Inferior parietal cortex (tissue), 1 donor: ENCODE measurements around the gene SCN4B.

Experiments
- DNase-seq: peaks from one replicate; pipeline ENCODE4 v3.0.0-alpha.2; 2016; ENCODE audit errors: extremely low spot score

Gene SCN4B

DNA sequence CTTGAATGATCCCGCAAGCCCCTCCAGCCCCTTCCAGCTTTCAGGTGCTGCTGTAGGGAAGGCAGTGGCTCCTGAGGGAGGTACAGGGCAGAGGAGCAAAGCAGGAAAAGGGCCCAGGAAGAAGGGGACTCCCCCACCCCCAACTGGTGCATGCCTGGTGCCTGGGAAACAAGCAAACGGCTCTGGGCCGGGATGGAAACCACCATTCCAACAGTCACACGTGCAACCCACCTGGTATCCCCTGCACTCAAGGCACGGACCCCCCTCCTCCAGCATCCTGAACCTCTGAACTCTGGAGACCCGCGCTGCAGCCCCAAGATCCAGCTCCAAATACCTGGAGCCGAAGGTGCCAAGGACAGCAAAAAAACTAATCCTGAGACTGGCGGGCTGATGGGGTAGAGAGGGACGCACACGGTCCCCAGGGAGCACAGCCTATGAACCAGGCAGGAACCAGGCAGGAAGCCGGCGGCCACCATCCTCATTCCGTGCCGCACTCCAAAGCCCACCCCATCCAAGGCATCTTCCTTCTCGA, 537 bp downstream of the SCN4B start:
- DNase-seq, result no peak

- DNase-seq, result no peak
These were observed 1.2 kb downstream of the SCN4B start for GRCh38 chr11:118151431-118151830.

DNA sequence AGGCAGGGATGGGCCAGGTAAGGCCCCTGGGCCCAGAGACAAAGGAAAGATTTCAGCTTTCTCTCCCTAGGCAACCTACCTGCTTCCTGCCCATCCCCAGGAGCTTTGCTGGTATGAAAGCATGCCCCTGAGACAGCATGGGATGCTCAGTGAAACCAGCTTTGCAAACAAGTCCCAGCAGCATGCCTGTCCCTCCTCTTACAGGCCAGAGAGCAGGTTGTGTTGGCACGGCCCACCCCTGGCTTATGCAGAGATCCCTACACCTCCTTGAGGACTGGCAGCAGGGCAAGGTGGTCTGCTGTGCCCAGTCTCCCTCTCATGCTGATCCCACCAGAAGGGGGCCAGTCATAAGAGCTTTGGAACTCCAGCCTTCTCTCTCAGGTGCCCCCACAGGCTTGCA, 3.1 kb downstream of the SCN4B start:
- DNase-seq, result no peak

- DNase-seq, result no peak
These were observed 3.8 kb downstream of the SCN4B start for GRCh38 chr11:118148856-118149255.

- DNase-seq, result no peak
These were observed 4.4 kb downstream of the SCN4B start for GRCh38 chr11:118148240-118148639.

DNA sequence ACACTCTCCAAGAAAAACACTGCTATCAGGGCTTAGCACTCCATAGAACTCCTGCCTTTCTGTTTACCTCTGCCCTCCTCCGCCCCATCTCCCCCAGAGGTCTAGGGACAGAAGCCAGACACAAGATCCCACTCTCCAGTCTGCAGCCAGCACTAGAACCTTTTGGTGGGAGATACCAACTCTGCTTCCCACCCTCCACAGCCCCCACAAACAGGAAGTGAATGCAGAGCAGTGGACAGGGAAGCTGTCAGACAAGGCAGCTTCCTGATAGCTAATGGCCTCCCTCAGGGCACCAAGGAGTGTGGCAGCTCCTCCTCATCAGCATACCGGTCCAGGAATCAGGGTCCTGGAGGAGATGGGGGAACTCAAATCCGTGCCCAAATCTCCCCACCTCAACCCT, 5.1 kb downstream of the SCN4B start:
- no peak for DNase-seq

DNA sequence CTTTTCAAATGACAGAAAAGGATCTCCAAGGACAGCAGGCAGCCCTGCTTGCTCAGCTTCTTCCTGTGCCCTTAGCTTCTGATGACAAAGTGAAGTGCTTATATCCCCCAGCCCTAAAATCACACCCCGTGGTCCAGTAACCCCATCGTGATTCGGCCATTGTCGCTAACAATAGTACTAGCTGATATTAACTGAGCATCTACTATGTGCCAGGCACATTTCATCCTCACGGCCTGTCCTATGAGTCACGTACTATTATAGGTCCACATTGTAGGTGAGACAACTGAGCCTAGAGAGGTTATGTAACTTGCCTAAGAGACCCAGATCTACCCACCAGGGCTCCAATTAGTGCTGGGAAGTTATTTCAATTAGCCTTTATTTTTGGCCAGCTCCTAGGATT, 6.1 kb downstream of the SCN4B start:
- DNase-seq, result no peak

GRCh38 chr11:118145285-118146227, 7.1 kb downstream of the SCN4B start:
- DNase-seq, result peak; percentile 89

DNA sequence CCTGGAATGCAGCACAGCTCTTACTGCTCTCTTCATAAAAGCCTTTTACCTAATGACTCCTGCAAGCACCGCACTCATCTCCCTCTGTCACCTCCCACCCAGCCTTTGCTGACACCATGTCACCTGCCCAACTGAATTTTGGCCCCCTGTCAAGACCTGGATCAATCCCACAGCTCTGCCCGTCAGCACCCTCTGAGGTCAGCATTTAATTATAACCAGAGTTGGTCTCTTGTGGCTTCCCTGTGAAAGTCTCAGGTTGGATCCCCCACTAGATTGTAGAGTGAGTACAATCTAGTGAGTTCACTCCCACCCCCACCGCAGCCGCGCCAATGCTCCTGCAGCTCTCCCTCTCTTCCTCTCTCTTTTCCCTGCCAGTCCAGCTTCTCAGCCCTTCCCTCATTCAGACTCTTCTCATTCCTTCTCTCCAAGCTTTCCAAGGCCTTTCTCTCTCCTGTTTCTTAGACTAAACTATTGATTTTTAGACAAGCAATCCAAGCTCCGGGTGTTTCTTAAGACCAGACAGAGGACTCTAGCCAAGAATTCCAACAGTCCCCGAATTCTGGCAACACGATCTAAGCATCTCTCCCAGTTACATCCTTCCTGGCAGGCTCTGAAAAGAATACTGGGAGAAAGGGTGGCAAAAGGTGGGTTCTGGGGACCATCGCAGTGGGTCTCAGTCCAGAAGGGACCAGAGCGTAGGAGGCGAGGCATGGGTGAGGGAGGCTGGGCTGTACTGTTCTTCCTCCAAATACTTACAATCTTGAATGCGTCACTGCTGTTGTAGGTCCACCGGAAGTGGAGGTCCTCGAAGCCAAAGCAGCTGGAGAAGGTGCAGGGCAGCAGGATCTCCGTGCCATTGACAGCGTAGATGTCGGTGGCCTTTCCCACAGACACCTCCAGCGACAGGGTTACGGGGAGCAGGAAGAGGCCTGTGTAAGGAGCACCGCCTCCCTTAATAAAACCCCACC, 8.0 kb downstream of the SCN4B start:
- DNase-seq, result peak; percentile 22

- no peak for DNase-seq
These were observed 8.9 kb downstream of the SCN4B start for GRCh38 chr11:118143661-118144185.

DNA sequence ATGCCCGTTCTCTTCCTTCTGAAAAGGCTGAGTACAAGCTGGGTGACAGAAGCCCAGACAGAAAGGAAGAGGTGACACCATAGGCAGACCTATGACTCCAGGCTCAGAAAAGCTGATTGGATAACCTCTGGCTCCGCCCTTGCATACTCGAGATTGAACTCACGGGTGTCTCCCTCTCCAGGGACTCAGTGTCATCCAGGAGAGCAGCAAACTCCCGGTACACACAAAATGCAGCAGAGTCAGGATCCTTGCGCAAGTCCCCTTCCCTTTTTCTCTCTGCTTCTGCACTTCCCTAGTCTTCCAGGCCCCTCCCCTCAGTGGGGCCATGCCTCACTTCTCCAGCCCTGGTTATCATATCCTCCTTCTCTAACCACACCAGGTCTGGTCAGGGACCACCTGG, 9.8 kb downstream of the SCN4B start:
- no peak for DNase-seq

GRCh38 chr11:118142081-118142480, 10.5 kb downstream of the SCN4B start:
- no peak for DNase-seq

DNA sequence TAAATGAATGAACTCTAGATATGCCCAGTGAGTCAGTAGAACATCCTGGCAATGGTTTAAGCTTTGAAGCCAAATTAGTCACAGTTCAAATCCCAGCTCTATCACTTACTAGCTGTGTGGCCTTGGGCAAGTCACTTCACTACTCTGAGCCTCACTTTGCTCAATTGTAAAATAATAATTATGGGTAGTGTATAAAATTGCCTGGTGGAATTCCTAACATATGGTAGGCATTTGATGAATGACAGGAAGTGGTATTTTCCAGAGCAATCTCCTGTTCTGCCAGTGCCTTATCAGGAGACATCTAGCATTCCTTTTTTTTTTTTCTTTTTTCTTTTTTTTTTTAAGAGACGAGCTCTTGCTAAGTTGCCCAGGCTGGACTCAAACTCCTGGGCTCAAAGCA, 13.0 kb downstream of the SCN4B start:
- DNase-seq, result no peak

- no peak for DNase-seq
These were observed 13.7 kb downstream of the SCN4B start for GRCh38 chr11:118138839-118139420.

GRCh38 chr11:118136801-118137200, 15.8 kb downstream of the SCN4B start:
- no peak for DNase-seq

- no peak for DNase-seq
These were observed 16.3 kb downstream of the SCN4B start for GRCh38 chr11:118136341-118136740.

GRCh38 chr11:118135796-118136165, 16.8 kb downstream of the SCN4B start:
- no peak for DNase-seq

- no peak for DNase-seq
These were observed 17.4 kb downstream of the SCN4B start for GRCh38 chr11:118135051-118135795.

GRCh38 chr11:118133816-118134215, 18.8 kb downstream of the SCN4B start:
- DNase-seq, result no peak

- DNase-seq, result no peak
These were observed 20.1 kb downstream of the SCN4B start for GRCh38 chr11:118132385-118133151.
